Ovary (tissue), 3 donors: ENCODE measurements around the gene CLSTN1.

Source experiments
- CTCF ChIP-seq, 3 donors: fragments of 450-650 bp in 2 of 3; fragments of 200-600 bp in 1 of 3; IDR thresholded peaks; one replicate each; pipeline versions ENCODE4 v1.5.1 to v1.8.0; 2016 to 2022; ENCODE audit warnings: antibody characterized with exemption in 3 of 3, mild to moderate bottlenecking in 1 of 3
- POLR2A ChIP-seq: fragments of 450-650 bp; IDR thresholded peaks from one replicate; pipeline ENCODE4 v1.6.1; 2017; ENCODE audit warnings: antibody characterized with exemption, mild to moderate bottlenecking, moderate library complexity
- donor health status: DM: no; HTN: no; CAD: no.

GRCh38 chr1:9731051-9731537 is 92.7 kb downstream of the CLSTN1 start:
- TF ChIP-seq POLR2A (no peak), CTCF (IDR thresholded peaks at IDR 0.05) (no peak)
